Mucosa of descending colon (tissue), 3 donors: ENCODE data around the gene SGMS1. TPM values are rescaled to one million over a fixed set of nuclear protein-coding genes. Genes with fewer than 3 reads are reported as not detected.
A peak's percentile ranks its signal among the peaks of the same experiment; 100 is the strongest.
"Not testable (repeated sequence)": the region's sequence is repeated elsewhere in the genome, so short reads cannot be mapped to it uniquely, and the experiment has no call there.

Experiments used
- ATAC-seq: fragments of 200-7000 bp; cut with Tn5 transposase; one replicate; pipeline ENCODE4 v1.9.1; 2020; ENCODE audit warnings: mild to moderate bottlenecking, moderate library complexity
- DNase-seq, 3 donors: peaks; one replicate each; pipeline ENCODE4 v3.0.0-alpha.2; 2020
- H3K36me3 ChIP-seq: fragments of 200-600 bp; one replicate; pipeline ENCODE4 v1.8.0; 2021; ENCODE audit warnings: low read depth, mild to moderate bottlenecking
- H3K4me1 ChIP-seq: fragments of 200-600 bp; one replicate; pipeline ENCODE4 v1.8.0; 2021; ENCODE audit warnings: low read depth, mild to moderate bottlenecking
- H3K4me3 ChIP-seq: fragments of 200-600 bp; one replicate; pipeline ENCODE4 v1.8.0; 2021; ENCODE audit warnings: mild to moderate bottlenecking
- H3K9me3 ChIP-seq: fragments of 200-600 bp; one replicate; pipeline ENCODE4 v1.8.0; 2021; ENCODE audit warnings: mild to moderate bottlenecking
- intact Hi-C, 2 donors: fragments of 100-400 bp; cut with DNase I in 1 of 2; cut with micrococcal nuclease in 1 of 2; formaldehyde crosslinking; loops; one replicate each; pipeline versions ENCODE4 v1.11.0 to v1.11.1; 2022; cut with DNase I, micrococcal nuclease
- total RNA-seq, 3 donors: library from RNA; stranded (reverse); fragmentation: NEBNext Ultra II Directional in 2 of 3; extraction: Animal tissue kit (Norgen Biotek cat#: 25700) in 2 of 3; gene quantifications; one replicate each; pipeline versions ENCODE4 v1.2.1 to v1.2.4, GENCODE V29; 2021 to 2023
- TF ChIP-seq, protein P1 (sequence below): fragments of 200-600 bp; IDR thresholded peaks from one replicate; pipeline ENCODE4 v1.8.0; 2022; ENCODE audit warnings: antibody characterized with exemption, mild to moderate bottlenecking
- donor health status: DM: no; HTN: no; CAD: no; lungs with moderate emphysema.
- donor health status: DM: no; HTN: no; CAD: no.
- donor health status: DM: no; HTN: yes; CAD: no.

The SGMS1 gene
- total RNA-seq, 3 donors from 2014 or later = 14.4 to 28.4 (median 20.0) TPM

GRCh38 chr10:50541317-50541716 lies 82.4 kb downstream of the SGMS1 start:
- Histone ChIP-seq H3K4me3 (no peak overlapping the region), H3K36me3 (no peaks in the 10 kb centered on the region), H3K4me1 (no peaks in the 10 kb centered on the region), H3K9me3 (no peaks in the 10 kb centered on the region)
- ATAC-seq = no peak
- TF ChIP-seq, protein P1, sequence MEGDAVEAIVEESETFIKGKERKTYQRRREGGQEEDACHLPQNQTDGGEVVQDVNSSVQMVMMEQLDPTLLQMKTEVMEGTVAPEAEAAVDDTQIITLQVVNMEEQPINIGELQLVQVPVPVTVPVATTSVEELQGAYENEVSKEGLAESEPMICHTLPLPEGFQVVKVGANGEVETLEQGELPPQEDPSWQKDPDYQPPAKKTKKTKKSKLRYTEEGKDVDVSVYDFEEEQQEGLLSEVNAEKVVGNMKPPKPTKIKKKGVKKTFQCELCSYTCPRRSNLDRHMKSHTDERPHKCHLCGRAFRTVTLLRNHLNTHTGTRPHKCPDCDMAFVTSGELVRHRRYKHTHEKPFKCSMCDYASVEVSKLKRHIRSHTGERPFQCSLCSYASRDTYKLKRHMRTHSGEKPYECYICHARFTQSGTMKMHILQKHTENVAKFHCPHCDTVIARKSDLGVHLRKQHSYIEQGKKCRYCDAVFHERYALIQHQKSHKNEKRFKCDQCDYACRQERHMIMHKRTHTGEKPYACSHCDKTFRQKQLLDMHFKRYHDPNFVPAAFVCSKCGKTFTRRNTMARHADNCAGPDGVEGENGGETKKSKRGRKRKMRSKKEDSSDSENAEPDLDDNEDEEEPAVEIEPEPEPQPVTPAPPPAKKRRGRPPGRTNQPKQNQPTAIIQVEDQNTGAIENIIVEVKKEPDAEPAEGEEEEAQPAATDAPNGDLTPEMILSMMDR = no peak
- no peak for DNase-seq
- intact Hi-C loops = no loop called here

- H3K4me3 ChIP-seq = no peak overlapping the region
- no peaks in the 10 kb centered on the region for H3K36me3 ChIP-seq
- H3K4me1 ChIP-seq = no peaks in the 10 kb centered on the region
- no peaks in the 10 kb centered on the region for H3K9me3 ChIP-seq
- ATAC-seq (no peak), DNase-seq (no peak)
- TF ChIP-seq, protein P1 = no peak
- intact Hi-C loops = no loop called here
Observed at GRCh38 chr10:50540826-50541122, 83.0 kb downstream of the SGMS1 start.

DNA sequence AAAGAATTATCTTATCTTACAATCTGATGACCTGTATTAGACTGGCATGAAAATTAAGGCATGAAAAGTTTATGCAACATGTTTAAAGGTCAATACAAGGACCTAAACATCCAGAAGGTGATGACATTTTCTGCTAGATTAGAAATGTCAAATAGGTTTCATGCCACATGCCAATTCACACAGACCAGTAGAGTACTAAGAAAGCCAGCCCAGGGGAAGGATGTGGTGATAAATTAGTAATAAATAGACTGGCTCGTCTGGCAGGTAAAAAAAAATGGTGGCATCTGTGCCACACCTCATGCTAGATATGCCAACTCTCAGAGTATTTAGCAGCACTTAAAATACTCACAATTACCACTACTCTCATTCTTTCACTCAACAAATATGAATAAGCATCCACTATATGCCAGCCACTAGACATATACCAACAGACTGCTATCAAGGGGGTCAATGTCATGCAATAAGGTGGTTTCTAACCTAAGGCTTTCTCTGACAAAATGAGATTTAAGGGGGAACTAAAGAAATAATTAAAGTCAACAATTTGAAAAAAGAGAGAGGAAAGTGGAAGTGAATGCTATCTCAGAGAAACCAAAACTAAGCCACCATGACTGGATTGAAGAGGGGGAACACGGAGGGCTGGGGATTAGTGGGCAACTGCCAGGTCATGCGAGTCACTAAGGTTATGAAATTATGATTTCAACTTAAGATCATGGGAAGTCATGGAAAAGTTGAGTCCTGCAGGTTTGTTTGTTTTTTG lies 83.5 kb downstream of the SGMS1 start:
- TF ChIP-seq, protein P1 = no peak
- Histone ChIP-seq H3K4me1 (no peaks in the 10 kb centered on the region), H3K4me3 (no peak overlapping the region), H3K36me3 (no peaks in the 10 kb centered on the region), H3K9me3 (no peaks in the 10 kb centered on the region)
- ATAC-seq (no peak), DNase-seq (no peak)
- intact Hi-C loops = no loop called here

GRCh38 chr10:50538555-50539398 lies 85.0 kb downstream of the SGMS1 start:
- intact Hi-C loops = no loop called here
- no peak overlapping the region for H3K4me3 ChIP-seq
- ATAC-seq = peak; percentile 51
- no peaks in the 10 kb centered on the region for H3K9me3 ChIP-seq
- DNase-seq = no peak
- TF ChIP-seq, protein P1 = no peak
- H3K36me3 ChIP-seq = no peaks in the 10 kb centered on the region
- no peaks in the 10 kb centered on the region for H3K4me1 ChIP-seq

DNA sequence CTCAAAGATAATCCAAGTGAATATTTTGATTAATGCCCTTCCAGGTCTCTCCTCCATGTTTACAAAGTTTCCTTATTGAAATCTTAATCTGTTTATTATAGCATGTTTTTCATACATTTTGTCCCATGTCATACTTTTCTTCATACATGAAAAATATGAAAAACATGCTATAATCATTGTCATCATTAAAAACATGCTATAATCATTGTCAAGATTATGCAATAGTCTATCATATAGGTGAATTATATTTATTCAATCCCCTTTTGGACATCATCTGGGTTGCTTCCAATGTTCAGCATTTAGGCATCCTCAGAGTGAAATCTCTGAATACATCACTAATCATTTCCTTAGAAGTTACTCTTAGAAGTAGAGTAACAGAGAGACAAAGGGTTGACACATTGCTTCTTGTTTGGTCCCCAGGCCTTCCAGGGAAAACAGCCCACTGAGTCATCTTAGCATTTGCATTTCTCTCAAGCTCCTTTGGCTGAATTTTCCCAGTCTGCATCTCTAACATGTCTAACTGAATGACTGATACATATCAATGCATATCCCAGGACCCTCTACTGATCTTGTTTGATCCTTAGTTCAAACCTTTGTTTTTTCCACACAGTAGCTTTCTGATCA lies 87.0 kb downstream of the SGMS1 start:
- Histone ChIP-seq H3K4me1 (no peaks in the 10 kb centered on the region), H3K4me3 (no peak overlapping the region), H3K36me3 (no peaks in the 10 kb centered on the region), H3K9me3 (no peaks in the 10 kb centered on the region)
- TF ChIP-seq, protein P1 = no peak
- ATAC-seq (no peak), DNase-seq (no peak)
- intact Hi-C loops = no loop called here

DNA sequence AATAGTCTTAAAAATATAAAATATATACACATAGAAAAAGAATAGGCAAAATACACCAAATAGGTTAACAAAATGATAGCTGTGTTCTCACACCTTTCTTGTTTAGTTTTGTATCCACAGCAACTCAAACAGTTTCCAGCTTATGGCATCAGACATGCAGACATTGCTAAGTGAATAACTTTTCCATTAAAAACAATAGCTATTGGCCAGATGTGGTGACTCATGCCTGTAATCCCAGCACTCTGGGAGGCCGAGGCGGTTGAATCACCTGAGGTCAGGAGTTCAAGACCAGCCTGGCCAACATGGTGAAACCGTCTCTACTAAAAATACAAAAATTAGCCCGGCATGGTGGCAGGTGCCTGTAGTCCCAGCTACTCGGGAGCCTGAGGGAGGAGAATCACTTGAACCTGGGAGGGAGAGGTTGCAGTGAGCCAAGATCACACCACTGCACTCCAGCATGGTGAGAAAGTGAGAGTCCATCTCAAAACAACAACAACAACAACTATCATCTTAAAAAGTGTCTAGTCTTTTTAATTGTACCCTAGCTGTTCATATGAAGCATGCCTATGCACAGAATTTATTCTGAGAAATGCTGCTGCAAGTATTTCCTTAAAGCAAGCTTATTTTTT lies 88.9 kb downstream of the SGMS1 start:
- H3K36me3 ChIP-seq, H3K4me3 ChIP-seq, H3K9me3 ChIP-seq, DNase-seq, ATAC-seq, intact Hi-C loops, H3K4me1 ChIP-seq: not testable (repeated sequence)
